DND-41 (cell line): ENCODE measurements around the gene TRAPPC14.
"Not testable (repeated sequence)": the region's sequence is repeated elsewhere in the genome, so short reads cannot be mapped to it uniquely, and the experiment has no call there.

Source experiments
- CTCF ChIP-seq: IDR thresholded peaks from 2 replicates; pipeline ENCODE4 v1.5.1; 2012; ENCODE audit warnings: borderline replicate concordance, low read length, moderate library complexity, mild to moderate bottlenecking; ENCODE audit not compliant: poor library complexity, severe bottlenecking; ENCODE audit errors: extremely low read depth
- EZH2 ChIP-seq: IDR thresholded peaks from 3 replicates; pipeline ENCODE4 v1.6.1; 2012; ENCODE audit warnings: borderline replicate concordance, low read depth, mild to moderate bottlenecking, moderate library complexity, low read length, inconsistent platforms; ENCODE audit not compliant: severe bottlenecking

GRCh38 chr7:100192281-100192862 is 33.8 kb upstream of the TRAPPC14 start:
- TF ChIP-seq CTCF, EZH2: not testable (repeated sequence)
